Activated effector memory CD4-positive, alpha-beta T cell treated with anti-CD3 and anti-CD28 coated beads, Interleukin-2, amount 50 U/mL, for 16 hours (primary cell): ENCODE results near the gene GDPD5.

Experiments
- DNase-seq: peaks from one replicate; pipeline ENCODE4 v3.0.0-alpha.2; 2020

Gene GDPD5

GRCh38 chr11:75534259-75535069 is 8.7 kb upstream of the GDPD5 start:
- DNase-seq = no peak

DNA sequence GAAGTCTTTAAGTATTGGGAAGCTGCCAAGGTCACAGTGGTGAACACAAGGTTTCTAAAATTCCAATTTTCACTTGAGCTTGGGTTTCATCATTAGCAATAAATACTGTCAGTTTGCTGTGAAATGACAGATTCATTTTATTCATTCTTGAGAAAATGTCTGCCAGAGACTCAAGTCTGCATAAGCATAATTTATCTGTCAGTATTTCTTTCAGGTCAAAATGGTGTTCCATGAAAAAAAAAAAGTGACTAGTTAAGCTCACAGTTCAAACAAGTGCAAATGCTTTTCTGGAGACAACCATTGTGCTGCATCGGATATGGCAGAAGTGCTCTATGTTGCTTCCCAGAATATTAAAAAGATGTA is 8.1 kb upstream of the GDPD5 start:
- DNase-seq = no peak

DNA sequence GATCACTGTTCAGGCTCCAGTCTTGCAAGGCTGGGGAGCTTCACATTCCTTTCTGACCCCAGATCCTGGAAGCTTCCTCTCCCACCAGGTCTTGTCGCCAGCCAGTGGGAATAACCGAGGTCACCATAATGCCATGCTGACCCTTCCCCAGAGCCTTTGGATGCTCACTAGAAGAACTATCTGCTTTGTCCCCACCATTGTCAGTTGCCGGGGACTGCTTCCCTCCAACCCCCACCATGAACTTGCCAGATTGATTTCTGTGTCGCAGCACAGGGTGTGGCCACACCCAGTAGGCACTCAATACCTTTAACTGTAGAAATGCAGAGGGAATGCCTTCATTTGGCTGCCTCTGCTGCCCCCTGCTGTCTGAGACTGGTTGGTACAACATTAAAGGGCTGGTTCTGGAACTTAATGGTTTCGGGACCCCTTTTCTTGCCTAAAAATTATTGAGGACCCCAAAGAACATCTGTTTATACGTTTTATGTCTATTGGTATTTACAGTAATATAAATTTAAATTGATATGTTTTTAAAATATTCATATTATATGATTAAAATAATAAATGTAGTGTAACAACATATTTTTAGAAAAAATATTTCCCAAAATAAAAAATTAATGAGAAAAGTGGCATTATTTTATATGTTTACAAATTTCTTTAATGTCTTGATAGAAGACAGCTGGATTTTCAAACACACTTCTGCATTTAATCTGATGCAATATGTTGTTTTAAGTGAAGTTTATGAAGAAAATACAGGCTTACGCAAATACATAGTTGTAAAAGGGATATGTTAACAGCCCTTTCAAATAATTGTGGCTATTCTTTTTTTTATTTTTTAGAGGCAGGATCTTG is 6.7 kb upstream of the GDPD5 start:
- peak; percentile 93 for DNase-seq

- no peak for DNase-seq
Observed at GRCh38 chr11:75531325-75531724, 5.6 kb upstream of the GDPD5 start.

- no peak for DNase-seq
Observed at GRCh38 chr11:75530577-75530976, 4.8 kb upstream of the GDPD5 start.

DNA sequence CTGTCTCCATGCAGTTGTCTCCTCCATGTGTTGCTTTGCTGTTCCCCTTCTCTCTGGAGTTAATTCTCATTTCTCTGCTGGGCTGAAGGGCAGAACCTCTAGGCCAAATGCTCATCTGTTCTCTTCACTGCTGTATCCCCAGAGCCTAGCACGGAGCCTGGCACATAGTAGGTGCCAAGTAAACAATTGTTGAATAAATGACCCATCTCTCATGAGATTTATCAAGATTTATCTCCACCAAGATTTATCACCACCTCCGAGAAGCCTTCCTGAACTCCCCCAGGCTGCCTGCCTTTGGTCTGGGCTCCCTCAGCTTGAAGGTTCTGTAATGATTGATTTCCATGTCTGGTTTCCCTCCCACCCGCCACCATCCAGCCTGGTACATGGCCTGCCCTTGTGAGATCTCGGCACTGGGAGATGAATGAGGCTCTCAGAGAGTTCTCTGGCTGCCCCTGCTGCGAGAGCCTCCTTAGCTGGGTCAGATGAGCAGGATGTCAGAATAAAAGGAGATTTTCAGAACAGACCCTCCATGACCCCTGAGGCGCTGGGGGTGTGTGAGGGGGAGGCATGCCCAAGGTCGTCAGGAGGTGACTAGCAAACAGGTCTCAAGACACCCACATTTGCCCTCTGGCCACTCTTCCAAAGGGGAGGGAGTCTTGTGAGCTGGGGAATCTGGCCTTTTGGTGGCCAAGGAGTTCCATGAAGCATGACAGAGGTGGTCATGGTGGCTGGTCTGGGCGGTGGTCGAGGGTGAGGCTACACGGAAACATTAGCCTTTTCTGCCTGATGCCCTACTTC is 2.4 kb upstream of the GDPD5 start:
- no peak for DNase-seq

- DNase-seq = no peak
Observed at GRCh38 chr11:75527130-75527529, 1.4 kb upstream of the GDPD5 start.

DNA sequence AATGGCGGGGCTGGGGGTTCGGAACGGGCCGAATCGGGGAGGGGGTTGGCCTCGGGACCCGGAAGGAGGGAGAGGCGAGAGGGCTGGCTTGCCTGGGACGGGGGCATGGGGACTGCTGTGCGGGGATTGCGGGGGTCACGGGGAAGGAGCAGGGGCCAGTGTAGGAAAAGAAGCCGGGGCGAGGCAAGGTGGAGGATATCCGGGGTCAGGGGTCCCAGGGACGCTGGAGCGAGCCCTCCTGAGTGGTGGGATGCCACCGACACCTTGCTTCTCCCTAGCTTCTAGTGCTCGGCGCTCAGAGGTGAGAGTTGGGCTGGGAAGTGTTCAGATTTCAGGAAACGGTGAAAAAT is 426 bp upstream of the GDPD5 start:
- no peak for DNase-seq

DNA sequence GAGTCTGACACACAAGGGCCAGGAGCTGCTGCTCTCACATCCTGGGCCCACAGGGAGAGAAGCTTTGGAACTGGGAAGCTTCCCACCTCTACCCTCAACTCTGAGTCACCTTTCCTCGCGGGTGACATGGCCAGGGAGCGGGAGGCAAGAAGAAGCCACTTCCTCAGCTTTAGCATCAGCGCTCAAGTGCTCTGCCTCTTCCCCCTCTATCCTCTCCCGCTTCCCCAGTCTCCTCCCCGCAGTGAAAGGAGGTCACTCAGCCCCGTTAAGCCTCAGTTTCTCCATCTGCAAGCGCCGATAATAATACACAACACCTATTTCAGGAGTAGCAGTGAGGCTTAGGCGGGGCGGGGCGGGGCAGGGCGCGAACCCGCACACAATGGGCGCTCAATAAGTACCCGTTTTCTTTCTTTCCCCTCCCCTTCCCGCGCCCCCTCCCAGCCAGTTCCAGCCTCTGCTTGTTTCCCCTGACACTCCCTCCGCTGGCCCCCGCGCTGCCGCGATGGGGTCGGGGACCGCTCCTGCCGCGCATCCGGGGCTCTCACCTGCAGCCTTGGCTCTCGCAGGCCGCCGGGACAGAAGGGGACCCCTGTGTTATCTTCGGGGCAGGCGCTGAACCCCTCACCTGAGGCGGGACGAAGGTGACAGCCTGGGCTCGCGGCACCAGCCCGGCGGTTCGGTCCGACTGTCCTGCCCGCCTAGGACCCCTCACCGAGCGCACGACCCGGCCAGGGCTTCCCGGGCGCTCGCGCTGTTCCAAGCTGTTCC is 892 bp downstream of the GDPD5 start:
- DNase-seq = peak; percentile 76

DNA sequence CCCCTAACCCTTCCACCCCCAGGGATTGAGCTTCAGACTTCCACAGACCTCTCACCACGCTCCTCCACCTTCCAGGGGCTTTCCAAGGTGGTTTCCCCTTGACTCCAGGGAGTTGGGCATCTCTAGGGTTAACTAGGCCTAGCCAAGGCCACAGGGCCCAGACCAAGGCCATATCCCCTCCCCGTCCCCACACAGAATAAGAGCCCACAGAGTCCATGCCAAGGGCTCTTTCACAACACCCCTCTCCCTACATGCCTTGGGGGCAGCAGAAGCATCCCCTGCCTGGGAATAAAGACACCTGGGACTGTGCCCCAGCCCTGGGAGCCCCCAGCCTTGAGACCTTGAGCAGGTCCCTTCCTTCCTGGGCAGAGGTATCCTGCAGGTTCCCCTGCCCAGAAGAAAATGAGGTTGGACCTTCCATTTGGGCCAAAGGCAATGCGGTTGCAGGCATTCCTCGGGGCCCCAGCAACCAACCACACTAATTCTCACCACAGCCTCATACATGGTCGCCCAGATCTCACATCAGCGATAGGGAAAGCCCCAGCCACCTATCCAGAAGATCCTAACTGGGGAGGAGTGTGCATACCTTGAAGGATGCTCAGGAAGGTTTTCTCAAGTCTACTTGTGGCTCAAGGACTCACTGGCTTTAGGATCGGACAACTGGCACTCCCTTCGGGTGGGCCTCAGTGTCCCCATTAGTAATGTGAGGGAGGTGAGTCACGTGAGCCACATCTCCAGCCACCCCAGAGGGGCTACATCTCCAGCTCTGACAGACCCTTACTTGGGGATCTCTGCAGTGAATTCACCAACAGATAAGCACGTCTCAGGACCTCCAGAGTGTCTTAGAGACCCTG is 1.7 kb downstream of the GDPD5 start:
- DNase-seq = no peak

- no peak for DNase-seq
Observed at GRCh38 chr11:75523189-75523588, 2.6 kb downstream of the GDPD5 start.

GRCh38 chr11:75522286-75523044 is 3.3 kb downstream of the GDPD5 start:
- DNase-seq = no peak

- no peak for DNase-seq
Observed at GRCh38 chr11:75520688-75521087, 5.1 kb downstream of the GDPD5 start.

- DNase-seq = no peak
Observed at GRCh38 chr11:75518771-75519653, 6.7 kb downstream of the GDPD5 start.

- DNase-seq = no peak
Observed at GRCh38 chr11:75518204-75518549, 7.6 kb downstream of the GDPD5 start.

DNA sequence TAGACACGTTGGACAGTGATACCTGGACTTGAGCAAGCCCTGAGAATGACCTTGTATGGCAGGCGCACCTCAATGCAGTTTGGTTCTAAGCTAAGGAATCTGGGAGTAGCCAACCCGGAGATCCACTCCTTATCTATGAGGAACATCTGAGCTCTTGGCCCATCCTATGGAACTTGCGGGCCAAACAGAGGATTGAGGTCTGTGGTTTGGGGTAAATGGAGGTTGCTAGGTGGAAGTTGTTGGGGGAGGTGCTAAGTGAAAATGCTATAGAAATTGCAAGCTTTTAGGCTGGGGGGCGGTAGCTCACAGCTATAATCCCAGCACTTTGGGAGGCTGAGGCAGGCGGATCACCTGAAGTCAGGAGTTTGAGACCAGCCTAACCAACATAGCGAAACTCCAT is 8.9 kb downstream of the GDPD5 start:
- no peak for DNase-seq

DNA sequence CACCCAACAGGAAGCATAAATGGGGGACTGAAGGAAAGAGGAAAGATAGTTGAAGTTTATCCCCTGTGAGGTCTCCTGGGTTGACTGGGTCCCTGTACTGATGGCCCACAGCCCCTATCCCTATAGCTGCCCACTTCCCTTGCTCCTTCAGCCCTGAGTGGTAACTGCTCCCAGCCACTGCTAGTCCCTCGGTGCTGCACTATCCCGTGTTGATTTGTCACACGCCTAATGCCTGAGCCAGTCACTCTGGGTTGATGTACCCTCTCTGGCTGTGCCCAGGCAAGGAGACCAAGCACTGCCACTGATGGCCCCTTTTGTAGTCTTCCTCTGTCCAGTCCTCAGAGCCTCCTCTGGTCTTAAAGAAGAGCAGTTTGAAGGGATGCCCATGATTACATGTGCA is 9.6 kb downstream of the GDPD5 start:
- DNase-seq = no peak

DNA sequence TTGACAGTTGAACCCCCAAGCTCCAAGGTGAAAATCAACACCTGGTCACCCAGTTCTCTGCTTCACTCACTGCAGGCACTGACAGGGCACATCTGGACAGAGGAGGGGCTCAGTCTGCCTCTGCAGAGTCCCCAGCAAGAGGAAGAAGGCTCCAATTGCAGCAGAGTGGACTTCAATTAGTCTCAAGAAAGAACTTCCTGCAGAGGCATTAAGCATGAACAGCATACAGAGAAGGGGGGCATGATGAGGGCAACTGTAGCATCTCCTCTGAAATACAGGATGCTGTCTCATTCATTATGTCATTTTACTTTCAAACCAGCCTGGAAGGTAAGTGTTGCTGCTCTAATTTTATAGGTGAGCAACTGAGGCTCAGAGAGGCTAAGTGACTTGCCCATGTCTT is 11.1 kb downstream of the GDPD5 start:
- DNase-seq = no peak

- DNase-seq = no peak
Observed at GRCh38 chr11:75513250-75513649, 12.5 kb downstream of the GDPD5 start.

- DNase-seq = no peak
Observed at GRCh38 chr11:75510723-75511019, 15.1 kb downstream of the GDPD5 start.
